ENCODE results near the gene RNF169.

Gene RNF169

GRCh38 chr11:74748211-74749126, at the start of gene RNF169:
Gene RNF169 (plus strand): TSS chr11:74748849. CDS start chr11:74748881, 32 bp downstream.
- peak; percentile 83 for DNase-seq (ENCODE audit: low read depth)
- TF ChIP-seq, protein P1, sequence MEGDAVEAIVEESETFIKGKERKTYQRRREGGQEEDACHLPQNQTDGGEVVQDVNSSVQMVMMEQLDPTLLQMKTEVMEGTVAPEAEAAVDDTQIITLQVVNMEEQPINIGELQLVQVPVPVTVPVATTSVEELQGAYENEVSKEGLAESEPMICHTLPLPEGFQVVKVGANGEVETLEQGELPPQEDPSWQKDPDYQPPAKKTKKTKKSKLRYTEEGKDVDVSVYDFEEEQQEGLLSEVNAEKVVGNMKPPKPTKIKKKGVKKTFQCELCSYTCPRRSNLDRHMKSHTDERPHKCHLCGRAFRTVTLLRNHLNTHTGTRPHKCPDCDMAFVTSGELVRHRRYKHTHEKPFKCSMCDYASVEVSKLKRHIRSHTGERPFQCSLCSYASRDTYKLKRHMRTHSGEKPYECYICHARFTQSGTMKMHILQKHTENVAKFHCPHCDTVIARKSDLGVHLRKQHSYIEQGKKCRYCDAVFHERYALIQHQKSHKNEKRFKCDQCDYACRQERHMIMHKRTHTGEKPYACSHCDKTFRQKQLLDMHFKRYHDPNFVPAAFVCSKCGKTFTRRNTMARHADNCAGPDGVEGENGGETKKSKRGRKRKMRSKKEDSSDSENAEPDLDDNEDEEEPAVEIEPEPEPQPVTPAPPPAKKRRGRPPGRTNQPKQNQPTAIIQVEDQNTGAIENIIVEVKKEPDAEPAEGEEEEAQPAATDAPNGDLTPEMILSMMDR (IDR thresholded peaks at IDR 0.05; ENCODE audit: control insufficient read depth, insufficient read depth, low read depth, low read length, missing control alignments): no peak
- peak within 1 kb of the TSS; percentile 78 for H3K4me3 ChIP-seq (ENCODE audit: control insufficient read depth, low read depth, low read length)

DNA sequence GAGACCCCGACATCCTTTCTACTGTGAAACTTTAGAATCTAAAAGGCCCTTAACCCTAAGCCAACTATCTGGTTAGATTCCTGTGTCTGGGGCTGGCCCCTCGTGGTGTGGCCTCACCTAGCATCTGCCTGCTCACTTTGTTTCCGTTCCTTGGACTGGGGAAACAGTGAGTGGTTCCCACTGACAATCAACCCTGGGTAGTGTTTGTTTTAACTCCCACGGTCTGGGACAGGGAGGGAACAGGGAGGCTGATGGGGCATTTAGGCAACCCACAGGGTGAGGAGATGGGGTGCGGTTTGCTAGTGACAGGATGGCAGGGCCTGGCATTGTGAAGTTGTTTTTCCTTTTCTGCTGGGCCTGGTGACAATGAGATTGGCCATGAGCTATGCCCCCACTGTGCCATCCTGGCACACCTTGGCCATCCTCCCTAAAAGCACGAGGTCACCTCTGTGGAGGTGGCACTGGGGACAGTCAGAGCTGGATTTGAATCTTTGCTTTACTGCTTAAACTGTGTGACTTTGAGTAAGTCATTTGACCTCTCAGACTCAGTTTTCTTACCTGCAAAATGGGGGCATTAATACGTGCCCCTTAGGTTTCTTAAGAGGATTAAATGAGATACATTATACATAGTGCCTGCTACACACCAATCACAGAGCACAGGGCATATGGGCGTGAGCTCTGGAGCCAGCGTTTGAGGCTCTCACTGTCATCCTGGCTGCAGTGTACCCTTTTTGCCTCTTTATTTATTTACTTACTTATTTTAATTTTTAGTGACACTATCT, 48.8 kb upstream of the RNF169 start:
- no peak for DNase-seq (ENCODE audit: low read depth)
- no peak overlapping the region for H3K4me3 ChIP-seq (ENCODE audit: control insufficient read depth, low read depth, low read length)
- TF ChIP-seq, protein P1 (IDR thresholded peaks at IDR 0.05; ENCODE audit: control insufficient read depth, insufficient read depth, low read depth, low read length, missing control alignments): no peak

- H3K4me3 ChIP-seq (ENCODE audit: control insufficient read depth, low read depth, low read length): no peak overlapping the region
- no peak for DNase-seq (ENCODE audit: low read depth)
- TF ChIP-seq, protein P1 (IDR thresholded peaks at IDR 0.05; ENCODE audit: control insufficient read depth, insufficient read depth, low read depth, low read length, missing control alignments): no peak
Observed at GRCh38 chr11:74701351-74701750, 47.3 kb upstream of the RNF169 start.

DNA sequence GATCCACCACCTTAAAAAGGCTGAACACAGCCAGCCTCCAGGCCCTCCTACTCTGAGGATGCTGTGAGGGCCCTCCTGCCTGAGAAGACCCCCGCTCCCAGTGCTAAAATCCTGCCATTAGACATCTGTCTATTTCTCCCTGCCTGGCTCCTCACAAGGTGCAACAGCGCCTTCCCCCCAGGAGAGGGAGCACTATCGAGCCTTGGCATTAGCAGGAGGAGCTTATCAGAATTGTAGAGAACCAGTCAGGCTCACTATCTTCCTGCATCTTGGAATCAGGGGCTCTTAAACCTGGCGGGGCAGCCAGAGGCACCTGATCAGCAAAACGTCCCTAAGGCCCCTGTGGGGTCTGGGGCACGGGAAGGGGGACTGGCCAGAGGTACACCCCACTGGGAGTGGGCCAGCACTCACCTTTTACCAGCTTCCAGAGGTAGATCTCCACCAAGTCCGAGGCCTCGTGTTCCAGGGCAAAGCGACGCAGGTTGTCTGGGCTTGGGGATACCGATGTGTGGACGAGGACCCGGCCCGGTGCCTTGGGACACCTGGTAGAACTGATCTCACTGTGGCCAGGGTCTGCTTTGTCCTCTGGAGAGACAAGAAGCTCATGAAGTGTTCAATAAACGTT, 46.2 kb upstream of the RNF169 start:
- no peak for DNase-seq (ENCODE audit: low read depth)
- TF ChIP-seq, protein P1 (IDR thresholded peaks at IDR 0.05; ENCODE audit: control insufficient read depth, insufficient read depth, low read depth, low read length, missing control alignments): peak; percentile 96
- H3K4me3 ChIP-seq (ENCODE audit: control insufficient read depth, low read depth, low read length): no peak overlapping the region

- DNase-seq (ENCODE audit: low read depth): no peak
- H3K4me3 ChIP-seq (ENCODE audit: control insufficient read depth, low read depth, low read length): no peak overlapping the region
- TF ChIP-seq, protein P1 (IDR thresholded peaks at IDR 0.05; ENCODE audit: control insufficient read depth, insufficient read depth, low read depth, low read length, missing control alignments): no peak
Observed at GRCh38 chr11:74703211-74703610, 45.4 kb upstream of the RNF169 start.

- DNase-seq (ENCODE audit: low read depth): no peak
- TF ChIP-seq, protein P1 (IDR thresholded peaks at IDR 0.05; ENCODE audit: control insufficient read depth, insufficient read depth, low read depth, low read length, missing control alignments): no peak
Observed at GRCh38 chr11:74707182-74707581, 41.5 kb upstream of the RNF169 start.

More at GRCh38 chr11:74707182-74707581, 41.5 kb upstream of the RNF169 start:
- no peak overlapping the region for H3K4me3 ChIP-seq (ENCODE audit: control insufficient read depth, low read depth, low read length)
